Measurements from ENCODE around the gene EFNA4. TPM values are rescaled to one million over a fixed set of nuclear protein-coding genes. Genes with fewer than 3 reads are reported as not detected.

Gene EFNA4
- polyA plus RNA-seq, 1 experiment: 10.1 TPM

DNA sequence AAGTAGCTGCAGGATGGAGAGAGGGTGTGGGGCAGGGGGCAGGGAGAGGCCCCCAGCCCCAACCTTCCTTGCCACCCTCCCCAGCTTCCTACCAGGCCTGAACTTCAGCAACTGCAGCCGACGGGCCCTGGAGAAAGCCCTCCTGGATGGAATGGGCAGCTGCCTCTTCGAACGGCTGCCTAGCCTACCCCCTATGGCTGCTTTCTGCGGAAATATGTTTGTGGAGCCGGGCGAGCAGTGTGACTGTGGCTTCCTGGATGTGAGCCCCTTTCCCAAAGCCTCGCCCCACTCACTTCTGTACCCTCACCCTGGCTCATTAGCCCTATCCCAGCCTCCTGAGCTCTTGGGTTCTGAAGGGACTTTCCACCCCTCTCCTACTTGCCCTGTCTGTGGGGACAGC is 6.4 kb upstream of the EFNA4 start:
- H3K27ac ChIP-seq (ENCODE audit: low read depth, low read length): no peak overlapping the region
- no peaks in the 10 kb centered on the region; the same call in 1 of the 2 replicates for H3K9me3 ChIP-seq (ENCODE audit: control insufficient read depth, insufficient read depth, low read length)
- no peaks in the 10 kb centered on the region for H3K27me3 ChIP-seq (ENCODE audit: control insufficient read depth, insufficient read depth, low read length)
- H3K4me3 ChIP-seq (ENCODE audit: low read depth, low read length): no peak overlapping the region
- no peak for DNase-seq (ENCODE audit: low read depth, low spot score)
- ChIA-PET CTCF (no interaction called here), POLR2A (no interaction called here)
- TF ChIP-seq, protein P1, sequence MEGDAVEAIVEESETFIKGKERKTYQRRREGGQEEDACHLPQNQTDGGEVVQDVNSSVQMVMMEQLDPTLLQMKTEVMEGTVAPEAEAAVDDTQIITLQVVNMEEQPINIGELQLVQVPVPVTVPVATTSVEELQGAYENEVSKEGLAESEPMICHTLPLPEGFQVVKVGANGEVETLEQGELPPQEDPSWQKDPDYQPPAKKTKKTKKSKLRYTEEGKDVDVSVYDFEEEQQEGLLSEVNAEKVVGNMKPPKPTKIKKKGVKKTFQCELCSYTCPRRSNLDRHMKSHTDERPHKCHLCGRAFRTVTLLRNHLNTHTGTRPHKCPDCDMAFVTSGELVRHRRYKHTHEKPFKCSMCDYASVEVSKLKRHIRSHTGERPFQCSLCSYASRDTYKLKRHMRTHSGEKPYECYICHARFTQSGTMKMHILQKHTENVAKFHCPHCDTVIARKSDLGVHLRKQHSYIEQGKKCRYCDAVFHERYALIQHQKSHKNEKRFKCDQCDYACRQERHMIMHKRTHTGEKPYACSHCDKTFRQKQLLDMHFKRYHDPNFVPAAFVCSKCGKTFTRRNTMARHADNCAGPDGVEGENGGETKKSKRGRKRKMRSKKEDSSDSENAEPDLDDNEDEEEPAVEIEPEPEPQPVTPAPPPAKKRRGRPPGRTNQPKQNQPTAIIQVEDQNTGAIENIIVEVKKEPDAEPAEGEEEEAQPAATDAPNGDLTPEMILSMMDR (IDR thresholded peaks at IDR 0.05; ENCODE audit: low read depth, low read length): no peak

DNA sequence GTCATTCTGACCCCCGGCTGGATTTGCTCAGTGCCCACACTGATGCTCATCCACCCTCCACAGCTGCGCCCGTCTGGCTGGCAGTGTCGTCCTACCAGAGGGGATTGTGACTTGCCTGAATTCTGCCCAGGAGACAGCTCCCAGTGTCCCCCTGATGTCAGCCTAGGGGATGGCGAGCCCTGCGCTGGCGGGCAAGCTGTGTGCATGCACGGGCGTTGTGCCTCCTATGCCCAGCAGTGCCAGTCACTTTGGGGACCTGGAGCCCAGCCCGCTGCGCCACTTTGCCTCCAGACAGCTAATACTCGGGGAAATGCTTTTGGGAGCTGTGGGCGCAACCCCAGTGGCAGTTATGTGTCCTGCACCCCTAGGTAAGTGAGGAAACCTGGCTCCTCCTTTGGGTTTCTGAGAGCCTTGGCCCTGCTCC is 5.7 kb upstream of the EFNA4 start:
- no peak overlapping the region for H3K4me3 ChIP-seq (ENCODE audit: low read depth, low read length)
- CTCF ChIA-PET: interaction anchor here (0.6 to 4.6 kb wide), 3 partner anchors 28 to 153 kb away, joined by 3 to 27 read pairs (median 4); no protein-coding TSS in a partner anchor
- TF ChIP-seq, protein P1 (IDR thresholded peaks at IDR 0.05; ENCODE audit: low read depth, low read length): 0 out of 2 replicates have a peak, but pooled peaks have one; percentile 14
- POLR2A ChIA-PET: no interaction called here
- no peak for DNase-seq (ENCODE audit: low read depth, low spot score)
- H3K27me3 ChIP-seq (ENCODE audit: control insufficient read depth, insufficient read depth, low read length): no peaks in the 10 kb centered on the region
- no peak overlapping the region for H3K27ac ChIP-seq (ENCODE audit: low read depth, low read length)
- no peaks in the 10 kb centered on the region; the same call in 1 of the 2 replicates for H3K9me3 ChIP-seq (ENCODE audit: control insufficient read depth, insufficient read depth, low read length)

DNA sequence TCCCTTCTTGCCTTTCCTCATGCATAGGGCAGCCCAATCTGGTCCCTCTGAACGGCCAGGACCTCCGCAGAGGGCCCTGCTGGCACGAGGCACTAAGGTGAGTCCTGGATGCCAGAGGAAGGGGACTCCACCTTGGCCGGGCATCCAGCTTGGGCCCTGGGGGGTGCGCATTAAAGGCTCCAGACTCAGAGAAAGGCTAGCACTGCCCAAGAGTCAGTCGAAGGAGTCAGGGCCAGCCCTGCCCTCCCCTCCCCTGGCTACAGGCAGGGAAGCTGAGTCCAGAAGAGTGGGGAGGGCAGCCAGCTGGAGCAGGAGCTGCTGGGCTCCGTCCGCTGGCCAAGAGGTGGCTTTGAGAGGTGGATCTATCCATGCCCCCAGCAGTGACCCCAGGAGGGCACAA is 2.8 kb upstream of the EFNA4 start:
- no peak for DNase-seq (ENCODE audit: low read depth, low spot score)
- Histone ChIP-seq H3K9me3 (ENCODE audit: control insufficient read depth, insufficient read depth, low read length) (no peaks in the 10 kb centered on the region; the same call in 1 of the 2 replicates), H3K4me3 (ENCODE audit: low read depth, low read length) (no peak overlapping the region), H3K27me3 (ENCODE audit: control insufficient read depth, insufficient read depth, low read length) (no peaks in the 10 kb centered on the region), H3K27ac (ENCODE audit: low read depth, low read length) (no peak overlapping the region)
- POLR2A ChIA-PET: no interaction called here
- CTCF ChIA-PET: interaction anchor here (0.6 to 4.6 kb wide), 11 partner anchors 9 to 581 kb away, joined by 3 to 29 read pairs (median 6); partner anchors contain the start of genes ADAM15, PBXIP1 and PMVK
- TF ChIP-seq, protein P1 (IDR thresholded peaks at IDR 0.05; ENCODE audit: low read depth, low read length): no peak

DNA sequence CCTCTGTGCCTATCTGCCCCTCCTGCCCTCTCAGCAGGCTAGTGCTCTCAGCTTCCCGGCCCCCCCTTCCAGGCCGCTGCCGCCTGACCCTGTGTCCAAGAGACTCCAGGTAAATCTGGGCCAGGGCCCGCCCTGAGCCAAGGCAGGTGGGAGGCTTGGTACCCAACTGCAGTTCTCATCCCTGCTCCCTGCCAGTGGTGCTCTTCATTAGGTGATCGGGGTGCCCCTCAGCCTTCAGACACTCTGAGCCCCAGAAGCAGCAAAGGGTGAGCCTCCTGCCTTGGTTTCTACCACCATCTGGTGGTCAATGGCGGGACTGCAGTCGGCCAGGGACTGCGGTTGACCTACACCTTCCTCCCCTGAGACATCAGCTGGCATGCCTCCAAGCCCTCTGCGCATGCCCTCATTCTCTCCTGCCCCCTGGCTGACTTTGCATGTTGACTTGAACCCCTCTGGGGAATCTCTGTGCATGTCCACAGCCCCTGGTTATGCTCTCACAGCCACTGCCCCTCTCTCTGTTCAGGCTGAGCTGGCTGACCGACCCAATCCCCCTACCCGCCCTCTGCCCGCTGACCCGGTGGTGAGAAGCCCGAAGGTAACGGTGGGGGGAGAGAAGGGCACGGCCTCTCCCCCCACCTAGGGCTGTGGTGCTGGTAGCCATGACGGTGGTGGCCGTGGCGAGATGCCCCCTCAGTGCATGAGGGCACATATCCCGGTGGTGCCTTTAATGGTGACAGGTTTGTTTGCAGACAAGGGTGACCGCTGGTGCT is 2.0 kb upstream of the EFNA4 start:
- H3K27me3 ChIP-seq (ENCODE audit: control insufficient read depth, insufficient read depth, low read length): no peaks in the 10 kb centered on the region
- peak; percentile 55 for DNase-seq (ENCODE audit: low read depth, low spot score)
- no peak overlapping the region for H3K27ac ChIP-seq (ENCODE audit: low read depth, low read length)
- TF ChIP-seq, protein P1 (IDR thresholded peaks at IDR 0.05; ENCODE audit: low read depth, low read length): peak; percentile 98
- POLR2A ChIA-PET: no interaction called here
- no peak overlapping the region for H3K4me3 ChIP-seq (ENCODE audit: low read depth, low read length)
- no peaks in the 10 kb centered on the region; the same call in 1 of the 2 replicates for H3K9me3 ChIP-seq (ENCODE audit: control insufficient read depth, insufficient read depth, low read length)
- CTCF ChIA-PET: interaction anchor here (0.6 to 4.6 kb wide), 16 partner anchors 10 to 582 kb away, joined by 3 to 29 read pairs (median 4); partner anchors contain the start of genes ADAM15, PBXIP1 and PMVK

DNA sequence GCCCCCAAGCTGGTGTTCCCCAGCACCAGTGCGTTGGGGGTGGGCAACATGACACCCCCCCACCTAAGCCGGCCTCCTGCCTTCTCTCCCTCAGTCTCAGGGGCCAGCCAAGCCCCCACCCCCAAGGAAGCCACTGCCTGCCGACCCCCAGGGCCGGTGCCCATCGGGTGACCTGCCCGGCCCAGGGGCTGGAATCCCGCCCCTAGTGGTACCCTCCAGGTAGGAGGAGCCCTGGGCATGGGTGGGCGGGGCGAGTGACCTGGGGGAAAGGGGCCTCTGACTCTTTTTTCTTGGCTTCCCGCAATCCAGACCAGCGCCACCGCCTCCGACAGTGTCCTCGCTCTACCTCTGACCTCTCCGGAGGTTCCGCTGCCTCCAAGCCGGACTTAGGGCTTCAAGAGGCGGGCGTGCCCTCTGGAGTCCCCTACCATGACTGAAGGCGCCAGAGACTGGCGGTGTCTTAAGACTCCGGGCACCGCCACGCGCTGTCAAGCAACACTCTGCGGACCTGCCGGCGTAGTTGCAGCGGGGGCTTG is 1.3 kb upstream of the EFNA4 start:
- DNase-seq (ENCODE audit: low read depth, low spot score): no peak
- H3K27me3 ChIP-seq (ENCODE audit: control insufficient read depth, insufficient read depth, low read length): no peaks in the 10 kb centered on the region
- ChIA-PET POLR2A (no interaction called here), CTCF (interaction anchor here (0.6 to 4.6 kb wide), 16 partner anchors 10 to 583 kb away, joined by 3 to 29 read pairs (median 4); partner anchors contain the start of genes ADAM15, PBXIP1 and PMVK)
- no peak overlapping the region for H3K4me3 ChIP-seq (ENCODE audit: low read depth, low read length)
- no peak overlapping the region for H3K27ac ChIP-seq (ENCODE audit: low read depth, low read length)
- no peaks in the 10 kb centered on the region; the same call in 1 of the 2 replicates for H3K9me3 ChIP-seq (ENCODE audit: control insufficient read depth, insufficient read depth, low read length)
- TF ChIP-seq, protein P1 (IDR thresholded peaks at IDR 0.05; ENCODE audit: low read depth, low read length): no peak; the same call in 1 of the 2 replicates
